Right lung (tissue), 5 donors: Measurements from ENCODE around the gene TMEFF1. TPM values are rescaled to one million over a fixed set of nuclear protein-coding genes. Genes with fewer than 3 reads are reported as not detected.
A peak's percentile ranks its signal among the peaks of the same experiment; 100 is the strongest.

Source experiments
- DNase-seq, 2 donors: peaks; one replicate each; pipeline ENCODE4 v3.0.0-alpha.2; 2013
- polyA plus RNA-seq, 5 donors: library from polyadenylated mRNA; unstranded; fragments of 120-200 nt; gene quantifications; one replicate each; pipeline versions ENCODE4 v1.2.1 to v1.2.3, GENCODE V29; 2013; ENCODE audit warnings: inconsistent platforms in 1 of 5, low replicate concordance in 1 of 5; ENCODE audit not compliant: insufficient read length in 5 of 5, insufficient read depth in 1 of 5

Gene TMEFF1
- polyA plus RNA-seq, 5 donors, result 1.7 to 3.2 (median 2.0) TPM

- DNase-seq, result no peak
Observed at GRCh38 chr9:100567856-100568255, 94.9 kb downstream of the TMEFF1 start.

- DNase-seq, result no peak
Observed at GRCh38 chr9:100573655-100574260, 100.8 kb downstream of the TMEFF1 start.

DNA sequence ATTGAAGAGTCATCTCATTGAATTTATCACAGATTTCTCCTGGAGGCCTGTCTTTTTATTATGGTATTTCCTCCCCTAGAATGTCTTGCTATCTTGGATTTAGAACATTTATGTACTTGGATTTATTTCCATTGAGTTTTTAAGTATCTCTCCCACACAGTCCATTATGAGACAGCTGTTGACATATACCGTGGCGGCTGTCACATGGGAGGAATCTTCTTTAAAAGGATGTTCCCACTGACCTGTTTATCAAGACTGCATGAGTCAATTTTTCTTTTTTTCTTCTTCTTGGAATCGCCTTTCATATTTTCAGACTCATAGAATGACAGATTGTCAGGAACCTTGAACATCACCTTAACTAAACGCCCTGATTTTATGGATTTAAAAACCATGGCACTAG, 102.1 kb downstream of the TMEFF1 start:
- DNase-seq, result no peak

DNA sequence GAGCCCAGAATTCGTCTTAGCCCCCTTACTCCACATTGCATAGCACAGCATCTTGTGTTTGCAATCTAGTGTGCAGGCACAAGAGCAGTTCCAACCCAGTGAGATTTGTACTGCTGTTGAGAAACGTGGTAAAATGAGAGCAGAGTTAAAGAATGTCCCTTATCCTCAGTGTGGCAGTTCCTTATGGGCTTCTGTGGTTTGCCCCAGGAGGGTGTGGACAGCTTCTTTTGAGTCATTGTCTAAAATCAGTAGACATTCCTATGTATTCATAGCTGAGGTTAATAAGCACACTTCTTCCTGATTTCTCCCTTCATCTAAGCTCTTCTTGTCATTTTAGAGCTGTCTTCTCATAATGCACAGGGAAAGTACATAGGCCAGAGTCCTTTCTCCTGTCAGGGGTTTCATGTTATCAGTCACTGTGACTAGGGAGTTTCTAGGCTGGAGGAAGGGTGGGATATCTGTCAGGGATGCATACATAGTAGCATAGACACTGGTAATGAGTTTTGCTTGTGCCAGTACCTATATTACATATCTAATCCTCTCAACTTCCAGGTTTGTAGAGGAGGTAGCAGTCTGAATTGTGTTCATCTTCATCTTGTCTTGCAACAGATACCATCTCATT, 102.9 kb downstream of the TMEFF1 start:
- DNase-seq, result no peak

- no peak for DNase-seq
Observed at GRCh38 chr9:100577776-100578448, 105.0 kb downstream of the TMEFF1 start, which contains the start of gene CAVIN4. TSS of gene CAVIN4 (plus strand) at chr9:100578079. CDS start at chr9:100578144, 65 bp downstream.

DNA sequence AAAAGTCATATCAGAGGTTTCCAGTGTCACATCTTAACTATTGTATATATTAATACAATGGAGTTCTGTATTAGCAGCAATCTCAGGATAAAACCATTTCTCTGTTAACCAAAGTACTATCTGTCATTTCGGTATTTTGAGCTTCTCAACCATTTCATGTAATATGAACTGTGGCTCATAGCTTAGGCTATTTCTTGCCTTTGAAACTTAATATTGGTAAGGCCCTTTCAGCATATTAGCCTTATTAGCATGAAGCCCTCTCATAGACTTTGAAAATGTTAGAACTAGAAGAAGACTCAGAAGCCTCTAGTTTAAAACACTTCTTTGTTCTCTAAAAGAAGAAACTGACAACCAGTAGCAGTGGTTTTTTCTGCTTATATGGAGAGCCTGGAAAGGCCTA, 105.7 kb downstream of the TMEFF1 start:
- DNase-seq, result no peak

DNA sequence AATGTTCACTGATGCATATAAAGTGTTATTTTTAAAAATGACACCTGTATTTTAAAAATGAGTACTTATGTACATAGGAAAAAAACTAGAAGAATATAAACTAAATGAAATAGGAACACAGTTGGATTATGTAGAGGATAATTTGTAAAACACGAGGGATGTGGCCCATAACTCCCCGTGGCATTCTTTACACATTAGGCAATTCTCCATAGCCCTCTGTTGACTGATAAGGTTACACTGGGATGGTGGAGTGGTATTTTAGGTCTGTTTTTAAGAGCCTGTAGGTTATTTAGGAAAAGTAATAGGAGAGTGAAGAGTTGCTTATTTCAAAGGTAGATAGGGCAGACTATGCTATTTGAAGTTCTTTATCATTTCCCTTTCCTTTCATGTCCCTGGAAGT, 106.7 kb downstream of the TMEFF1 start:
- DNase-seq, result no peak

DNA sequence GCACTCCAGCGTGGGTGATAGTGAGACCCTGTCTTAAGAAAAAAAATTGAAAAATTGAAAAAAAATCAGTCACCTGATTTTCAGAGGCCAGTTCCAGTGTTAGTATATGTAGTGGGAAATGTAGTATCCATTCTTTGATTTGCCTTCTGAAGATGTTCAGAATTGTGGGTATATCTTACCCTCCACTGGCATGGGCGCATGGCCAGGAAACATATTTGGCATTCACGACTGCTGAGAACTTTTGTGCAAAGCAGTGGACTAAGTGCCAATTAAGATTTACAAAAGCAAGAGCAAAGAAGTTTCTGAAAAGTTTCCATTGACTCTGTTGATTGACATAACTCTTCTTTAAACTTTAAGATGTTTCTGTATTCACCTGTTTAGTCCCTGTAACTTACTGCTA, 107.3 kb downstream of the TMEFF1 start:
- no peak for DNase-seq

DNA sequence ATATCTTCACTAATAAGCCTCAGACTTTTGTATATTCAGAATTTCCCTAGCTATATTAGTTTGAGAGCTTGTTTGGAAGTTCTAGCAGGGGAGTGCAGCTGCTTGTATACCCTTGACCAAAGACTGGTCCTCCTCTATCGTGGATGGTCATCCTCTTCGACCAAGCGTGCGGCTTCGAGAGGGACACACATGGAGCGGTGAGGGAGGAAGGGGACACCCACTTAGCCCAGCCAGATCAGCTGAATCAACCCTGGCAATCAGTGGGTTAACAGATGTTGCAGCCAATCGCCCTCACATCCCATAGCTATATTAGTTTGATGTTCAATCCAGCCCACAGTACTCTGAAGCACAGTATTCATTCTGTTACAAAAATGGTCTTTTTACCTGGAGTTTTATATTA, 108.1 kb downstream of the TMEFF1 start:
- no peak for DNase-seq

DNA sequence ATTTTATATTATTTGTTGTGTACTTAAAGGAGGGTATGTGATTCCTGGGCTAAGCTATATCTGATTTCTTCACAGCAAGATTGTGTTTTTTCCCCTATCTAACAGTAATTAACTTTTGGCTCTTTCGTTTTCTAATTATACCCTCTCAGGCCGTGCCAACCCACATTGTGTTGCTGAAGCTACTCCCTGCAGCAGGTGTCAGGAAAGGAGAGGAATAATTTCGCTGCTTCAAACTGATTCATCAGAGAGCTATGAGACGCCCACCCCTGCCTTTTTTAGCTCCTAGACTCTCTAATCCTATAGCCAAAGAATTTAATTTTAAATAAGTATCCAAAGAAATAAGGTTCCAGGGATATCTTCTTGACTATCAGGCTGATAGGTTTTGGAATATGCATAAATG, 108.7 kb downstream of the TMEFF1 start:
- DNase-seq, result no peak

GRCh38 chr9:100583014-100583802, 110.3 kb downstream of the TMEFF1 start:
- DNase-seq, result no peak

- no peak for DNase-seq
Observed at GRCh38 chr9:100584951-100585350, 112.0 kb downstream of the TMEFF1 start.

DNA sequence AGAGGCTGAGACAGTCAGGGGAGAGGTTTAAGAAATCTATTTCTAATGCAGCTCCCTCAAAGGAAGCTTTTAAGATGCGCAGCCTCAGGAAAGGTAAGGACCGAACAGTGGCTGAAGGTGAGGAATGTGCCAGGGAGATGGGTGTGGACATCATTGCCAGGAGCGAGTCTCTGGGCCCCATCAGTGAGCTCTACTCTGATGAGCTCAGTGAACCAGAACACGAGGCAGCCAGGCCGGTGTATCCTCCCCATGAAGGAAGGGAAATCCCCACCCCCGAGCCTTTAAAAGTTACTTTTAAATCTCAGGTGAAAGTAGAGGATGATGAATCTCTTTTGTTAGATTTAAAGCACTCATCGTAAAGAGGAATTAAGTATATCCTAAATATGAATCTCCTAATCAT, 113.1 kb downstream of the TMEFF1 start:
- DNase-seq, result no peak

DNA sequence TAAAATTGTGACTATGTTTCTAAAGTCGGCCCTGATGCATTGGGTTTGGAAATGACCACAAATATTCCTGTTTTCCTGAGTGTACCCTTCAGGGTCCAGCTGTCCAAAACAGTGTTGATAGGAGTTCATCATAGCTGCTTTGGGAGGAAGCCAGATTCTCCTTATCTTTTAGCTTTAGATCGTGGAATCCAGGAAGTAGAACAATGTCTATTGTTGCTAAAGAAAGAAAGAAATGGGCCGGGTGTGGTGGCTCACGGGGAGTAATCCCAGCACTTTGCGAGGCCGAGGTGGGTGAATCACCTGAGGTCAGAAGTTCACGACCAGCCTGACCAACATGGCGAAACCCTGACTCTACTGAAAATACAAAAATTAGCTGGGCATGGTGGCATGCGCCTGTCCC, 114.4 kb downstream of the TMEFF1 start:
- DNase-seq, result no peak

DNA sequence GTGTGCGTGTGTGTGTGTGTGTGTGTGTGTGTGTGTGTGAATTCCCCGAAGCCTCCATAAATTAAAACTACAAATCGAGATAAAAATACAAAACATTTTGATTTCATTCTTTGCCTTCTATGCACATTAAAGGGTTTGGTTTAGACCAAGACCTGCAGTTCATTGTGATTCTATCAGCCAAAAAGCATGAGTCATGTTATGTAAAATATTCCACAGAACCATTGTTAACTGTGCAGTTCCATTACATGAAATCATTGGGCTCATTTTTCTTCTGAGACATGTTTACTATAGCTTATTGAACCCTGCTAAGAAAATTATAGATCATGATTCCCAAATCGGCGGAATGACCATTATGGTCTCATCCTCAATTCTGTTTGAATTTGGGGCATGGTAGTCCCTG, 116.6 kb downstream of the TMEFF1 start:
- no peak for DNase-seq

GRCh38 chr9:100590481-100590880, 117.5 kb downstream of the TMEFF1 start:
- DNase-seq, result no peak

GRCh38 chr9:100591139-100591538, 118.2 kb downstream of the TMEFF1 start:
- DNase-seq, result no peak

- DNase-seq, result no peak
Observed at GRCh38 chr9:100591639-100592412, 118.9 kb downstream of the TMEFF1 start.

DNA sequence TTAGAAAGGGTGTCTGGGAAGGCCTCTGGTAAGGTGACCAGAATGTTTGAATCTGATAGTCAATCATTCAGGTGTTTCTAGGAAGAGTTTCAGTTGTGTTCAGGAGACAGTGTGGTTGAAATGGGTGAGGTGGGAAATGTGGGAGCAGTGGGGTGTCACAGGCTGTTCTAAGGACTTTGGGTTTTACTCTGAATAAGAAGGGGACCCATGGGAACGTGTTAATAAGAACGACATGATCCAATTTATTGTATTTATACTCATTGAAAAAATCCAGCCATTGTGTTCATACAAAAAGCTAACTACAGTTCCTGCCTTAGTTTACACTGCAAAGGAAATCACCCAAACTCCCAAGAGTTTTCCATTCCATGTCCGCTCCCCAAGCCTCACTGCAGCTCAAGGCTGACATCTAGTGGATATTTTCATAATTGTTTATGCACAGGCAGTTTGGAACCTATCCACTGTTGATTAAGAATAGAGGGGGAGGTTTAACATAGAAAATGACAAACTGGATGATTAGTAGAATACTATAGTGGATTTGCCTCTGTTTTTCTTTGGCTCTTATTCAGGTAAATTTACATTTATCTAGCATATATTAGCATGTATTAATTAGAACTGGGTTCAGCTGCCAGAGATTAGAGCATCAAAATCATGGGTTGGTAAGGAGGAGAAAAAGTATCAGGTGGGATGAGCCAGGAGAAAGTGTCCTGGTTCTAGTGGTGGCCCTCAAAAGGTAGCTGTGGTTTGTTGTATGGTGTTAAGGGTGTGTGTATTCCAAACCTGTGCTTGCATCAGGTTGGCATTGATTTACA, 122.6 kb downstream of the TMEFF1 start:
- DNase-seq, result peak; percentile 45 to 73

GRCh38 chr9:100597236-100597635, 124.3 kb downstream of the TMEFF1 start:
- DNase-seq, result no peak

GRCh38 chr9:100598641-100599145, 125.7 kb downstream of the TMEFF1 start:
- peak; percentile 76 to 82 for DNase-seq
